ENCODE results near the gene FBXL2.
"Not testable (repeated sequence)": the region's sequence is repeated elsewhere in the genome, so short reads cannot be mapped to it uniquely, and the experiment has no call there.

Gene FBXL2

DNA sequence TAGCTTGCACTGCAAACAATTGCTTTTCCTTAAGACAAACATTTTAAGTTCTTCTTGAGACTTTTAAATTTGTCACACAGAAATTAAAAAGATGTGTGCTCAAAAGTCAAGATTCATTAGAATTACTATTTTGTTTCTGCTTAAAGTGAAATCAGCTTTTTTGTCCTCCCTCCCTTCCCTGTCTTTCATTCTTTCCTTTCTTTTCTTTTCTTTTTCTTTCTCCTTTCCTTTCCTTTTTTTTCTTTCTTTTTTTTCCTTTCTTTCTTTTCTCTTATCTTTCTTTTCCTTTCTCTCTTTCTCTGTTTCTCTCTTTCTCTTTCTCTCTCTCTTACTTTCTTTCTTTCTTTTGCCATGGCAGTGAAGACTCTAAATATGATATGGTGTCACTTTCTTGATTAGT is 37.8 kb downstream of the FBXL2 start:
- no peak for FAIRE-seq

DNA sequence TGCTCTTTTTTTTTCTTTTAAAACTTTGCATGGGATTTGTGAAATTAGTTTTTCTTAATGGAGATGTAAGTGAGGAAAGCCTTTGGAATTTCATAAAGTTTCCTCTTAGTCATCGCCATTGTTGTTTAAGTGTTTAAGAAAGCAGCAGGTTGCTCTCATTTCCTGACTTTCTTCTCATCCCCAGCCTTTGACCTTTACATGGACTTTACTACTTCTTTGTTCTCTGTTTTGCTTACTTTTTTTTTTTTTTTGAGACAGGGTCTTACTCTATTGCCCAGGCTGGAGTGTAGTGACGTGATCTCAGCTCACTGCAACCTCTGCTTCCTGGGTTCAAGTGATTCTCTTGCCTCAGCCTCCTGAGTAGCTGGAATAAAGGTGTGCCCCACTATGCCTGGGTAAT is 38.6 kb downstream of the FBXL2 start:
- no peak for FAIRE-seq
- DNase-seq (ENCODE audit: low spot score): peak; percentile 5

More for the DNA sequence above, 37.8 kb downstream of the FBXL2 start:
- no peak for DNase-seq (ENCODE audit: low spot score)

DNA sequence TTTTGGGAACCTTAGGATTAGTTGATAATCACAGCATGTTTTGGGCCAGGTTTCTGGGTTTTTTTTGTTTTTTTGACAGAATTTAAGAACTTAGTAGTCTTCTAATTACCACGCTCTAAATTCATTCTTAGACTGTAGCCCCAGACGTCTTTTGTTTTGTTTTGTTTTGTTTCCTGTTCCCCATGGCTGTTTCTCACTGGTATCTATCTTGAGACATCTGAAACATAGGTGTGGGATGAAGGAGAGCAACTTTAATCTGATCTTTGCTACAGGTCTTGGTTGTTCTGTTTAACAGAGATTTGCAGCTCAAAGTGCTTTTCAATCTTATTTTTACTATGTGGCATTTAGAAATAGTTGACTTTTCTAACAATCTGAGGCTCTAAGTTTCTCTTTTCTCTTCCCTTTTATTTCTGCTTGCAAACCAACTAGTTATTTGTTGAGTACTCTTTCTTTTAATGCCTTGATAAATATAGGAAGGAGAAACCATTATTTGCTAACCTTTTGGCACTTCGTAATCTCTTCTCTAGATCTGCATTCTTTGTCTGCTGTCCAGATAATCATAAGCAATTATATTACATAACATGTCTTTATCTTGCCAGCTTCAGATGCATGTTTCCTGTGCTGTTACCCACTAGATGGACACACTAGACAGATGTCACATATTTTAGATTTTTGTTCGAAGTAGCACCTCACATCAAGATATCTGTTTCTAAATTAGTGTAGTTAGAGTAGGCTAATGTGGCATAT is 40.9 kb downstream of the FBXL2 start:
- FAIRE-seq (no peak), DNase-seq (ENCODE audit: low spot score) (no peak)

DNA sequence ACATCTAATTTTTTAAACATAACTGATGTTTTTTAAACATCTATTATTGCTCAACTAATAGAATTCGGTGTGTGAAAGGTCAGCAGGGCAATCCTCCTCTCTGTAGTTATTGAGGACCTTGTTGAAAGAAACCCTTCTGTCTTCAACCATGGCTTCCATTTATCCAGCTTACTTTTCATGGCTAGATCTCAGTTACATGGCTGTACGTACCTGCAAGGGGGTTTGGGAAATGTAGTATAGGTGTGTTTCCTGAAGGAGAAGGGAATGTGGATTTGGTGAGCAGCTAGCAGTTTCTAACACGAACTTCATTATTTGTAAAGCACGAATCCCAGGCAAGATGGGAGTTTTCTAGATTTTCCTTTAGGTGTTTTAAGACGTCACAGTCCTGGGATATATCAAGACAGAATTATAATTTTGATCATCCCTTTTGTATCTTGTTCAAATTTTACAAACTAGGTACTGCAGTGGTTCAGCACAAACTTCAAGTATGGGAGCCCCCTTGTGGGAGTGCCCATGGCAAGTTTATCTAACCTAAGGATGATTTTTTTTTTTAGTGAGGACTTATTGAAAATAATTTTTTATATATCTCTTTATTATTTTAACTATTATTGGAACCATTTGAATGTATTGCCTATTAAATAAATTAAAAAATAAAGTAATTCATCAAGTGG is 41.6 kb downstream of the FBXL2 start:
- FAIRE-seq (no peak), DNase-seq (ENCODE audit: low spot score) (no peak)

DNA sequence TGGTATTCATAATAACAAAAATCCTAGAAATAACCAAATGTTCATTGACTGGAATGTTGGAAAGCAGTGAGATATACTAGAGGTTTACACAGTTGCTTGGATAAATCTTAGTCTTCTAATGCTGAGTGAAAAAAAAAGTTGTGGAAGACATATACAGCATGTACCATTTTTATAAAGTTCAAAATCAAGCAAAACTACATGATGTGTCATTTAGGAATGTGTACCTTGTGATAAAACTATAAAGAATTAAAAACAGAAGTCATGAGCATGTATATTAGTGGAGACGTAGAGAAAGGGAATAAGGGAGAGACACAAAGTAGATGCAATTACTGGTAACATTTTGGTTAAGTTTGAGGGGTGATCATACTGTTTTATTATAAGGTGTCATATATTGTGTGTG is 45.2 kb downstream of the FBXL2 start:
- FAIRE-seq (no peak), DNase-seq (ENCODE audit: low spot score) (no peak)

DNA sequence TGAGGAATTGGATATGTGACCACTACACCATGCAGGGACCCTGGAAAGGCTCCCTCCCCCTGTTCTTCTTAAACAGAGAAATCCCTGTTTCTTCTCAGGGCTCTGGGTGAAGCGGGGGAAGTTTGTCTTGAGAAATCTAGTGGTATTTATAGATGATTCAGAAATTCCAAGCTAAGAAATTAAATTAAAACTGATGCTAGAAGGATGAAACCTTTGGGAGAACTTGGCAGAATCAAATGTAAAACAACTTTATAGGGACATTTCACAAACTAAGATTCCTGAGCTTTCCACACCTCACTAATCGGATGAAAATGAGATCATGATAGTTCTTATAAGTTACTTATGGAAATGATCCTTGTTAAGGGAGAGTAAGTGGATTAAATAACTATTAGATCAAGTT is 54.2 kb downstream of the FBXL2 start:
- DNase-seq (ENCODE audit: low spot score): no peak
- FAIRE-seq: no peak

DNA sequence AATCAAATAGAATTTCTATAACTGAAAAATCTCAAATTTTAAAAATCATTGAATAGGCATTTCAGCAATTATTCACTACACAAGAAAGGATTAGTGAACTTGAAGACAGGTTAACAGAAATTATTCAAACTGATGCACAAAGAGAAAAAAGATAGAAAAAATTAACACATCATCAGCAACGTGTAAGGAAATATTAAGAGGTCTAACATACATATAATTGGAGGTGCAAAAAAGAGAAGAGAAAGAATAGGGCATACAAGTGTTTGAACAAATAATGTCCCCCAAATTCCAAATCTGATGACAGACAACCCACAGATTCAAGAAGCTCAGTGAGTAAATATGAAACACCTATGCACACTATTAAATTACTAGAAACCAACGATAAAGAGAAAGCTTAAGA is 57.1 kb downstream of the FBXL2 start:
- FAIRE-seq (no peak), DNase-seq (ENCODE audit: low spot score) (no peak)

DNA sequence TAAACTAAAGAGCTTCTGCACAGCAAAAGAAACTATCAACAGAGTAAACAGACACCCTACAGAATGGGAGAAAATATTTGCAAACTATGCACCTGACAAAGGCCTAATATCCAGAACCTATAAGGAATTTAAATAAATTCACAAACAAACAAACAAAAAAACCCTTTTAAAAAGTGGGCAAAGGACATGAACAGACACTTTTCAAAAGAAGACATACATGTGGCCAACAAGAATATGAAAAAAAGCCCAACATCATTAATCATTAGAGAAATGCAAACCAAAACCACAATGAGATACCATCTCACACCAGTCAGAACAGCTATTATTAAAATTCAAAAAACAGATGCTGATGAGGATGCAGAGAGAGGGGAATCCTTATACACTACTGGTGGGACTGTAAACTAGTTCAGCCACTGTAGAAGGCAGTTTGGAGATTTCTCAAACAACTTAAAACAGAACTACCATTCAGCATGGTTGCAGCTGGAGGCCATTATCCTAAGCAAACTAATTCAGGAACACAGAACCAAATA is 61.8 kb downstream of the FBXL2 start:
- FAIRE-seq: not testable (repeated sequence)

DNA sequence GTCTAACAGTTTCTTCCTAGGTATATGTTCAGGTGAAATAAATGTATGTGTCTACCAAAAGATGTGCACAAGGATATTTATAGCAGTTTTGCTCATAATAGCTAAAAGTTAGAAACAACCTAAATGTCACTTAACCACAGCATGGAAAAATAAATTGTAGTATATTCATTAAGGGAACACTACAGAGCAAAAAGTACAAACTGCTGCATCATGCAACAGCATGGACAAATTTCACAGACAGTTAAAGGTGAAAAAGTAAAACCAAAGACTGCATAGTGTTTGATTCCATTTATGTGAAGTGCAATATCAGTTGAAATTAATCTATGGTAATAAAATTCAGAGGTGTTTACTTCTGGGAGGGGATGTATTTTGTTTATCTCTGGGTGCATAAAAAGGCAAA is 62.5 kb downstream of the FBXL2 start:
- FAIRE-seq (no peak), DNase-seq (ENCODE audit: low spot score) (no peak)

More for the DNA sequence above, 61.8 kb downstream of the FBXL2 start:
- not testable (repeated sequence) for DNase-seq (ENCODE audit: low spot score)

DNA sequence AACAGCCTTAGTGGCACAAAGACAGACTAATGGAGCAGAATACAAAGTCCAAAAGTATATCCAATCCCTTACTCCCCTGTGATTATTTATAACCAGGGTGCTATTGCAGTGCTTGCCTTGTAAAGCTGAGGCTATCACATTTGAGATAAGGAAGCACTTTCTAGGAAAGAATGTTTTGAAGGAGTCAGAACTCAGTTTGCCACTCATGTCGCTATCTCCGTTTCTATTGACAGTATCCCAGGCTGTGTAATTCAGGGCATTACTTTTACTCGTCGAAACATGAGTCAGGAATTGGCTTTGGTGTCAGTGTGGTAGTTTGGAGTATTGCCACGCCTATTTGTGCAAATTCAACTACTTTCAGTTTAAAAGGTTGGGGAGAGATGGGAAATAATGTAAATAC is 78.4 kb downstream of the FBXL2 start:
- no peak for FAIRE-seq
- no peak for DNase-seq (ENCODE audit: low spot score)

DNA sequence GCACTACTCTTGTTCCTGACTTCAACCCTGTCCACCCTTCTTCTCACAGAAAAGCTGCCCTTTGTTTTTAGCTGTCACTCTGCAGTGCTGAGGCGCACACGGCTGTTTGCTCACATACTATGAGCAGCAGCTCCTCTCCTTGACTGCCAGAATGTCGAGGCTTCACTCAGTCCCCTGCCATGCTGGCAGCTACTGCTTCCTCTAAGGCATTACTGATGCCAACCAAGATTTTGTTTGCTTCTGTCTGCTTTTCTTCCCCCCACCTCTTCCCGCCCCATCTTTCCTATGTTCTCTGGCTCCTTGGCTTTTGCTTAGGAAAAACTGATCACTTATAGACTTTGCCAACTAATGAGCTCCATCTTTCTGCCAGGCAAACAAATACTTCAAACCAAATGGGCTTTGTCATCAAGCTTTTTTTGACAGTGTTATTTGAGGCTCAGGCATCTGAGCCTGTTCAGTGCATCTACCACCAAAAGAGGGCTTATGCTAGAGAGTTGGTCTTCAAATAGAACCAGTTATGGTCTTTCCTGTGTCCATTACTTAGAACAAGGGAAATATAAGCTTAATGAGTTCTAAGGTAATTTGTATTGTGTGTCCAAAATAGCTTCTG is 81.0 kb downstream of the FBXL2 start:
- FAIRE-seq (no peak), DNase-seq (ENCODE audit: low spot score) (no peak)

DNA sequence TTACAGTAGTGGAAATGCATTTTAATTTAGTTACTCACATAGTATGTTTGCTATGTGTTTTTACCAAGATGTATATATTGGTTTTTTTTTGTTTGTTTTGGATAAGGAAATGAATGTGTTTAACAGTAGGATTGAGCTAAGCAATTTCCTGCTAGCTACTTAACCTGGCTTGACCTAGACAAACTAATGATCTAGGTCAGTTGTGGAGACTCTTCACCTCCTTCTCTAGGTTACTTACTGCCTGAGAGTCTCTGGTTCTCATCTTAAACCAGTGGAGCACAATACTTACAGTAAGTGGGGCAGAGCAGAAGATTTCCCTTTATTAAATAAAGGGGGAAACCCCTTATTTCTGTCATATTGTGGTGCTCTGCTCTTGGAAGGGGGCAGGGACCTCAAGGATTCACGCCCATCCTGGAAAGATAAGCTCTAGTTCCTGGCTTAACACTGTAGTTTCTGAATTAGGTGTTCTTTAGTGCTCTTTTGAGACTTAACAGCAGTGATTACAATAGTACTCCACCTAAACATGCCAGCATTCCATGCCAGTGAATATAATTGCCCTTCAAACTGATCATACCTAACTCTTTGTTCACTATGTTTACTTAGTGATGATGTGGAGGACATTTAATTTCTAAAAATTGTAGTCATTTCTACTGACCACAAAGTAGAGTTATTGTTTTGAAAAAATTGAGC is 83.0 kb downstream of the FBXL2 start:
- peak; percentile 63 for DNase-seq (ENCODE audit: low spot score)

DNA sequence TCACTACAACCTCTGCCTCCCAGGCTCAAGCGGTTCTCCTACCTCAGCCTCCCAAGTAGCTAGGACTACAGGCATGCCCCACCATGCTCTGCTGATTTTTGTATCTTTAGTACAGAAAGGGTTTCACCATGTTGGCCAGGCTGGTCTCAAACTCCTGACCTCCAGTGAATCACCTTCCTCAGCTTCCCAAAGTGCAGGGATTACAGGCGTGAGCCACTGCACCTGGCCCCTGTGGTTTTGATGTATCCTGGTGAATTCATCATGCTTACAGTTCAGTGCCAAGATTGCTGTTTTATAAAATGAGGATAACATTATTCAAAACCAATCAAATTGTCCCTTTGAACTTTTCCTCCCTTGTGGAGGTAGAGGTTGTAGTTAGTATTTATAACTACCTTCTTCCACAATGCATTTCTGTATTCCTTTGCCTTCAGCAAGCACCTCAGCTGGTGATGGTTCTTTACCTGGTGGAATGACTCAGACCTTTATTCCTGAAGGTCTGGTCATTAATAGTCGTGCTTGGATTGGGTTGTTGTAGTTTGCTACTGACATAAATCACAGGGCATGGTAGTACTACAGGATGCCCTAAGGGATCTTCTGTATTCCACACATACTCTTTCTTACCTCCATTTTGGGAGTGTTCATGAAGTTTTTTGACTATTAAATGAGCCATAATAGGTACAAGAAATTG is 86.0 kb downstream of the FBXL2 start:
- DNase-seq (ENCODE audit: low spot score) (no peak), FAIRE-seq (no peak)

More for the DNA sequence above, 83.0 kb downstream of the FBXL2 start:
- FAIRE-seq: no peak

DNA sequence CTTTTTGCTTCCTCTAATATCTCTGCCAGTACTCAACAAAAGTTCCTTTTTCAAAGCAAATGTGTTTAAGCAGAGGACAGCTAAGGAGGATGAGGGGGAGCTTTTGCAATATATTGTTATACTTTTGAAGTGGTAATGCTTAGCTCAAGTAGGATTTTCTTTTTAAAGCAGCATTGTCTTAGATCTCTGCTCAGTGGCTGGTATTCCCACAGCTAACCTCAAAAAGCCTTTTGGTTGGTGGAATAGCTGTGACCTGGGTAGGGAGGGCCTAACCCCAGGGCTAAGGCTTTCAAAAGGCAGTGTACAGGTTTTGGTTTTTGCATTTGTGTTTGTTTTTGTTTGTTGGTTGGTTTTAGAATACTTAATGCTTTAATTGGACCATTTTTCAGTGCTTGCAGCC is 86.8 kb downstream of the FBXL2 start:
- no peak for FAIRE-seq
- no peak for DNase-seq (ENCODE audit: low spot score)

DNA sequence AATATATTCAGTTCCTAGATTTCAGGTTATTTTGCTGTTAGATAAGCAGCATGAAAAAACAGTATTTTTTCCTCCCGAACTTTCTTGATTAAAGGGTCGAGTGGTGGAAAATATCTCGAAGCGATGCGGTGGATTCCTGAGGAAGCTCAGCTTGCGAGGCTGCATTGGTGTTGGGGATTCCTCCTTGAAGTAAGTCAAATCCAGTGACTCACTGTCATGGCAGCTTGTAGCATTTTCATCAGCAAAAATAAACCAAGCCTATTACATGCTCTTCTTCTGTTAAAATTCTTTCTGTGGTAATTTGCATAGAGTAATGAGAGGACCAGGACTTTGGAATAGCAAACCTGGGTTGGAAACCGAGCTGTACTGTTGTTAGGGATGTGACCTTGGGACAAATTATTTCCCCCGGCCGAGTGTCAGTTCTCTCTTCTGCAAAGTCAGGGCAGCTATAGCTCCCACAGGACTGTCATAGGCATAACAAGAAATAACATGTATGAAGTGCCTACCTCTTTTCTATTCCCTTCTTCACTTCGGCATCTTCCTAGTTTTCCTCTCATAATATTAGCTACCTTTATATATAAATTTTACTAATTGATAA is 87.4 kb downstream of the FBXL2 start:
- DNase-seq (ENCODE audit: low spot score) (no peak), FAIRE-seq (no peak)

DNA sequence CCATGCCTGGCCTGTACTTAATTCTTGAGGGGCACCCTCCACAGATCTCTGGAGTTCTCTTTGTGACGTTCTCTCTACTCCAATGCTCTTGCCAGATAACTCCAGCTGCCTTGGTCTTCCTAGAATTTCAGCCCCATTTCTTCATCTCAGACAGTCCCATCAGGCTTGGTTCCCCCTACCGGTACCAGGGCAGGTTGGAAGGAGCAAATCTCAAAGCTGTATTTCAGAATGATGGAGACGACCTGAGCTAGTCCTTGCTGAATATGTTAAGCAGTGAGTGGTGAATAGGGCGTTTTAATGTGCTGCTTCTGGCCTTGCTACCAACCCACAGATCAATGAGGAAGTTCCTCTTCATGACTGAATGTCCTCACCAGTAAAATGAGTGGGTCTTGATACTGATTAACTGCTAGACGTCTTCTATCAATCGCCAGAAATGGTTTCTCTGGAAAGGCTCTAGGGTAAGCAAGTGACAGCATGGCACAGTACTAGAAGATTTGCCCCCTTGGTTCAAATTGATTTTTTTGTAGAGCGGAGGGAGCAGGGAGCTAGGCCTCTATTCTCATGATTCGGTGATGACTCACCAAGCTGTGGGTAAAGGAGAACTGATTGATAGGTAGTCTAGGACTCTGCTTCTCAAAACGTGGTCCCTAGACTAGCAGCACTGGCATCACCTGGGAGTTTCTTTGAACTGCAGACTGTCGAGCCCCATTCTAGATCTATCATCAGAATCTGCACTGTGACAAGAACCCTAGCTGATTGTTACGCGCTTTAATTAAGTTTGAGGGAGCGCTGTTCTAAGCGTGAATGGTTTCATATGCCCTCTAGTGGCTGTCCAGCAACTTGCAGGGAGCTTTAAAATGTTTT is 95.2 kb downstream of the FBXL2 start:
- DNase-seq (ENCODE audit: low spot score) (peak; percentile 22), FAIRE-seq (no peak)

DNA sequence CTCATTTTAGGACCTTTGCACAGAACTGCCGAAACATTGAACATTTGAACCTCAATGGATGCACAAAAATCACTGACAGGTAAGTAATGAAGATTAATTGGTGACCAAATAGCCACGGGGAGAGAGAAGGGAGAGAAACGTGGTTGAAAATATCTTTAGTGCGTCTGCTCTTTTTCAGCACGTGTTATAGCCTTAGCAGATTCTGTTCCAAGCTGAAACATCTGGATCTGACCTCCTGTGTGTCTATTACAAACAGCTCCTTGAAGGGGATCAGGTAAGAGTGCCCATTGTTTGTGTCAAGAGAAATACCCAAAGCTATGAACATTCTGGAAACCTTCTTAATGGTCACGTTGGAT is 95.8 kb downstream of the FBXL2 start:
- FAIRE-seq (no peak), DNase-seq (ENCODE audit: low spot score) (no peak)

DNA sequence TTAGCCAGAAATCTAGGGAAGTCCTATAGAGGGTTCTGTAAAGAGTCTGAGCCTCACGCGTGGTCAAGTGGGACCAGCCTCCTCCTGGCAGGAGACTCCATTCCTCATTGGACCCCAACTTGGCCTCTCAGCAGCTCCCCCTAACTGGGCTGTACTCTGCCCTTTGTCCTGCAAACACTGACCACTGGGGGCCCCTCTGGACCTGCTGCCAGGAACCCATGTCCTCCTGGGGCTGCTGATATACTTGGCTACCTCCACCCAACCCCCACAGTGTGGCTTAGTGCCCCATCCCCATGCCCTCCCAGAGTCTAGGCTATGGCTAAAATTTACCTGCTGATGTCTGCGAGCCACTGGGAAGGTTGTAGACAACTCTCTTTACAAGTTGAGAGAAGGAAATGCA is 100.2 kb downstream of the FBXL2 start:
- DNase-seq (ENCODE audit: low spot score) (no peak), FAIRE-seq (no peak)

DNA sequence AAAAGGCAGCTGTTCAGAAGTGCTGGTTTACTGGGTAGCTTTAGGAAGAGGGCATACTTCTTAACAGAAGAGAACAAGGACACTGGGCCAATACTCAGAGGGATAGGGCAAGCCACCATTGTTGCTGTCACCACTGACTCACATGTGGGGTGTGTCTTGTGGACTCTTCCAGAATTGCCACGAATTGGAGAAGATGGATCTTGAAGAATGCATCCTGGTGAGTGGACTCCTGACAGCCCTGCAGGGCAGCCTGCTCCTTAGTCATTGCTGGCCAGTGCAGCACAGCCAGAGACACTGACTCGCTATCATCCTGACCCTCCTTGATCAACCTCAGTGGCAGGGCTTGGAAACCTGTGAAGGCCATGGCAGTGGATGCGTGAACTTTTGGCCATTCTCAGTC is 100.7 kb downstream of the FBXL2 start:
- peak; percentile 59 for DNase-seq (ENCODE audit: low spot score)
- no peak for FAIRE-seq

DNA sequence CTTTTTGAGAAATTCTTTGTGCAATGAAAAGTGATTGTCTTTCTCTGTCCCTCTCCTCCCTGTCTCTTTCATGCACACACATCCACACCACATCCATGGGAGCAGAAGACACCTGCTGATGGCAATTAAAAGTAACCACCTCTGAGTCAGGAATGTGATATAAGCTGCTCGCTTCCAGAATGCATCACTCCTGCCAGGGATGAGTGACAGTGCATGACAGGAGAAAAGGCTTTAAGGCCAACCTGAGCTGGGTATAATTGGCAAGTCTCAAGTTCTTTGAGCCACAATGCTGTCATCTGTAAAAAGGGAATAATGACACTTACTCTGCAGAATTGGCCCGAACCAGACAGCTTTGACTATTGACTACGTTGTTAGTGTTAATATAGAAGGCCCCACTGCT is 103.4 kb downstream of the FBXL2 start:
- FAIRE-seq (no peak), DNase-seq (ENCODE audit: low spot score) (no peak)
